Muscle of leg (tissue), 9 donors: Measurements from ENCODE around the gene GZMB. TPM values are rescaled to one million over a fixed set of nuclear protein-coding genes. Genes with fewer than 3 reads are reported as not detected.

Experiments
- polyA plus RNA-seq, 8 donors: library from polyadenylated mRNA; unstranded; fragments of 120-200 nt; gene quantifications; one replicate each; pipeline versions ENCODE4 v1.2.1 to v1.2.3, GENCODE V29; 2013; ENCODE audit warnings: inconsistent platforms in 1 of 8, low replicate concordance in 1 of 8; ENCODE audit not compliant: insufficient read length in 8 of 8, insufficient read depth in 1 of 8
- total RNA-seq: library from RNA; stranded (reverse); fragments of 120-200 nt; gene quantifications from one replicate; pipeline ENCODE4 v1.2.4, GENCODE V29; 2013

The GZMB gene
- total and polyA plus RNA-seq, 9 donors: 0.22 to 0.82 (median 0.34) TPM

Other genes with a start within 250 kb of the GZMB start
- 16.5 TPM for gene NYNRIN, start 235.2 kb downstream of the GZMB start, total RNA-seq
- gene NYNRIN, start 235.2 kb downstream of the GZMB start, polyA plus RNA-seq: 10 to 100 TPM; 18.5 to 45.3 (median 30.3) TPM
- gene CBLN3, start 204.5 kb downstream of the GZMB start, total RNA-seq: 1.2 TPM
- 1 to 10 TPM; 1.4 to 2.4 (median 1.7) TPM for gene CBLN3, start 204.5 kb downstream of the GZMB start, polyA plus RNA-seq
- gene KHNYN, start 204.2 kb downstream of the GZMB start, total RNA-seq: 35.6 TPM
- gene KHNYN, start 204.2 kb downstream of the GZMB start, polyA plus RNA-seq: 10 to 100 TPM; 28.3 to 40.8 (median 35.4) TPM
- 18.8 TPM for gene SDR39U1, start 191.4 kb downstream of the GZMB start, total RNA-seq
- gene SDR39U1, start 191.4 kb downstream of the GZMB start, polyA plus RNA-seq: 10 to 100 TPM; 40.6 to 65.3 (median 53.8) TPM
- gene CMA1, start 125.9 kb downstream of the GZMB start, total RNA-seq: 0.13 TPM
- under 1 TPM in 1 of 8 donors, not detected in 7; 0.11 TPM for gene CMA1, start 125.9 kb downstream of the GZMB start, polyA plus RNA-seq
- 1.5 TPM for gene CTSG, start 57.9 kb downstream of the GZMB start, total RNA-seq
- gene CTSG, start 57.9 kb downstream of the GZMB start, polyA plus RNA-seq: 1 to 10 TPM in 7 of 8 donors, under 1 TPM in 1; 0.75 to 5.8 (median 2.1) TPM
- gene GZMH, start 24.5 kb downstream of the GZMB start, total RNA-seq: 0.40 TPM
- gene GZMH, start 24.5 kb downstream of the GZMB start, polyA plus RNA-seq: under 1 TPM in 4 of 8 donors, not detected in 4; 0.14 to 0.71 (median 0.30) TPM